Activated CD4-positive, alpha-beta memory T cell treated with anti-CD3 and anti-CD28 coated beads for 36 hours (primary cell): ENCODE results near the gene SCYGR8. TPM values are rescaled to one million over a fixed set of nuclear protein-coding genes. Genes with fewer than 3 reads are reported as not detected.

ENCODE experiments used
- CTCF ChIA-PET: fragments of 350-600 bp; sonication (Branson Sonifier 250); formaldehyde crosslinking; loops from one replicate; lab custom pipeline; 2021; ENCODE audit warnings: antibody characterized with exemption, inconsistent platforms; lab: Charles Lee
- POLR2A ChIA-PET: fragments of 350-600 bp; sonication (Branson Sonifier 250); formaldehyde crosslinking; loops from one replicate; lab custom pipeline; 2021; ENCODE audit warnings: antibody characterized with exemption; lab: Charles Lee
- DNase-seq: peaks from one replicate; pipeline ENCODE4 v3.0.0-alpha.2; 2020
- H3K27ac Mint-ChIP-seq: one replicate; pipeline ENCODE4 v1.8.0; 2021; ENCODE audit warnings: mixed read lengths
- H3K27me3 Mint-ChIP-seq: one replicate; pipeline ENCODE4 v1.8.0; 2021; ENCODE audit warnings: mixed read lengths
- H3K36me3 Mint-ChIP-seq: one replicate; pipeline ENCODE4 v1.8.0; 2021; ENCODE audit warnings: mixed read lengths
- H3K4me1 Mint-ChIP-seq: one replicate; pipeline ENCODE4 v1.8.0; 2021; ENCODE audit warnings: low read depth, mixed read lengths
- H3K4me3 Mint-ChIP-seq: one replicate; pipeline ENCODE4 v1.8.0; 2021; ENCODE audit warnings: mild to moderate bottlenecking, mixed read lengths
- H3K9me3 Mint-ChIP-seq: one replicate; pipeline ENCODE4 v1.8.0; 2021; ENCODE audit warnings: mixed read lengths
- intact Hi-C: fragments of 100-400 bp; cut with micrococcal nuclease; formaldehyde crosslinking; loops from one replicate; pipeline ENCODE4 v1.15.1; 2023
- total RNA-seq, 2 experiments: library from RNA; stranded (reverse); gene quantifications; one replicate each; pipeline ENCODE4 v1.2.3, GENCODE V29; 2021

The SCYGR8 gene
- total RNA-seq, 2 experiments from 2014 or later: not detected

- H3K36me3 Mint-ChIP-seq: no peaks in the 10 kb centered on the region
- no peak overlapping the region for H3K4me3 Mint-ChIP-seq
- H3K9me3 Mint-ChIP-seq: no peaks in the 10 kb centered on the region
- H3K27ac Mint-ChIP-seq: no peak overlapping the region
- POLR2A ChIA-PET: no interaction called here
- no peak for DNase-seq
- CTCF ChIA-PET: no interaction called here
- intact Hi-C loops: loop anchor here (10.0 kb wide), 1 partner anchor 950 kb away; the partner anchor contains the start of gene RHBDD1
- peaks cover 5% of the 10 kb centered on the region for H3K27me3 Mint-ChIP-seq
- H3K4me1 Mint-ChIP-seq: peaks cover 28% of the 10 kb centered on the region
Observed at GRCh38 chr2:227785293-227785692, 39.6 kb downstream of the SCYGR8 start.

GRCh38 chr2:227788561-227789018 lies 42.9 kb downstream of the SCYGR8 start:
- intact Hi-C loops: loop anchor here (10.0 kb wide), 1 partner anchor 954 kb away; the partner anchor contains the start of gene RHBDD1
- Mint-ChIP-seq H3K4me3 (no peak overlapping the region), H3K27ac (no peak overlapping the region), H3K9me3 (no peaks in the 10 kb centered on the region), H3K36me3 (no peaks in the 10 kb centered on the region), H3K4me1 (peaks cover 18% of the 10 kb centered on the region), H3K27me3 (peaks cover 2% of the 10 kb centered on the region)
- POLR2A ChIA-PET: no interaction called here
- CTCF ChIA-PET: no interaction called here
- DNase-seq: no peak

- intact Hi-C loops: loop anchor here (10.0 kb wide), 1 partner anchor 955 kb away; the partner anchor contains the start of gene RHBDD1
- no peaks in the 10 kb centered on the region for H3K9me3 Mint-ChIP-seq
- POLR2A ChIA-PET: no interaction called here
- H3K36me3 Mint-ChIP-seq: no peaks in the 10 kb centered on the region
- no peak for DNase-seq
- H3K4me3 Mint-ChIP-seq: no peak overlapping the region
- CTCF ChIA-PET: interaction anchor here (1.6 kb wide), 1 partner anchor 98 kb away, joined by 4 read pairs; no protein-coding TSS in a partner anchor
- peaks cover 11% of the 10 kb centered on the region for H3K4me1 Mint-ChIP-seq
- peaks cover 2% of the 10 kb centered on the region for H3K27me3 Mint-ChIP-seq
- H3K27ac Mint-ChIP-seq: no peak overlapping the region
Observed at GRCh38 chr2:227789803-227790202, 44.1 kb downstream of the SCYGR8 start.

DNA sequence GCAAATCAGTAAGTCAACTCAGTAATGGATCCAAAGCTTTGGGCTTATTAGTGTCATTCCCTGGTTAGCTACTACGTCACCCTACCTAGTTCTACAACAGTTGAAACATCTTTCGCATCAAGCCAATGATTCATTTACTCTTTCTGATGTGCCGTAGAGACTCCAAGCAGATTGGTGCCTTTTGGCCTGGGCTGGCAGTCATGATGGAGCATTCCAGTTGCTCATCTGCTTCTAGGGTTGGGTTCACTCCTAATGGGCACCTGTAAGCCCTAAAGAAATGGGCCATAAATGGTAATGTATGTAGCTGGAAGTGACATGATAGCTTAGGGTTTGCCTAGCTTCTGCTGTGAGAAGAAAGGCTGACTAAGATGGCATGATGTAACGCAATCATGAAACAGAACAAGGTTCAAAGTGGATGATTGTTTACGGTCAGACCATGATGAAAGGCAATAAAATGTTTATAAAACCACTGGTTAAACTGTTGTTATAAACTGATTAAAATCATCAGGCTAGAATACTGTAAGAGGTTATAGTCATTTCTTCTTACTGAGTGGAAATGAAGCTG lies 47.5 kb downstream of the SCYGR8 start:
- no peak overlapping the region for H3K4me3 Mint-ChIP-seq

More for the DNA sequence above, 47.5 kb downstream of the SCYGR8 start:
- no peaks in the 10 kb centered on the region for H3K36me3 Mint-ChIP-seq
- no peak overlapping the region for H3K27ac Mint-ChIP-seq
- no peaks in the 10 kb centered on the region for H3K27me3 Mint-ChIP-seq
- peaks cover 11% of the 10 kb centered on the region for H3K4me1 Mint-ChIP-seq
- intact Hi-C loops: no loop called here
- H3K9me3 Mint-ChIP-seq: no peaks in the 10 kb centered on the region
- no peak for DNase-seq
- ChIA-PET CTCF (interaction anchor here (0.7 to 0.9 kb wide), 2 partner anchors 27 to 67 kb away, joined by 3 read pairs; no protein-coding TSS in a partner anchor), POLR2A (no interaction called here)

Other genes starting within 250 kb of the SCYGR8 start
- not detected for gene SCYGR2, start 147.0 kb upstream of the SCYGR8 start, total RNA-seq
- gene SCYGR3, start 131.1 kb upstream of the SCYGR8 start, total RNA-seq: not detected
- gene SCYGR4, start 128.4 kb upstream of the SCYGR8 start, total RNA-seq: not detected
- gene SCYGR5, start 79.1 kb upstream of the SCYGR8 start, total RNA-seq: not detected
- gene SLC19A3, start 27.9 kb upstream of the SCYGR8 start, total RNA-seq: not detected
- not detected for gene SCYGR6, start 21.1 kb upstream of the SCYGR8 start, total RNA-seq
- not detected for gene SCYGR7, start 17.6 kb upstream of the SCYGR8 start, total RNA-seq
- 10 to 100 TPM; 72.0 to 74.7 TPM for gene CCL20, start 67.9 kb downstream of the SCYGR8 start, total RNA-seq
- not detected for gene DAW1, start 125.7 kb downstream of the SCYGR8 start, total RNA-seq